GM21360 (cell line): ENCODE data around the gene SOX8.

Experiments used
- ATAC-seq: cut with Tn5 transposase; IDR thresholded peaks from one replicate; pipeline ENCODE4 v1.9.1; 2021; ENCODE audit warnings: mild to moderate bottlenecking, moderate library complexity; ENCODE audit not compliant: unreplicated experiment

Gene SOX8

DNA sequence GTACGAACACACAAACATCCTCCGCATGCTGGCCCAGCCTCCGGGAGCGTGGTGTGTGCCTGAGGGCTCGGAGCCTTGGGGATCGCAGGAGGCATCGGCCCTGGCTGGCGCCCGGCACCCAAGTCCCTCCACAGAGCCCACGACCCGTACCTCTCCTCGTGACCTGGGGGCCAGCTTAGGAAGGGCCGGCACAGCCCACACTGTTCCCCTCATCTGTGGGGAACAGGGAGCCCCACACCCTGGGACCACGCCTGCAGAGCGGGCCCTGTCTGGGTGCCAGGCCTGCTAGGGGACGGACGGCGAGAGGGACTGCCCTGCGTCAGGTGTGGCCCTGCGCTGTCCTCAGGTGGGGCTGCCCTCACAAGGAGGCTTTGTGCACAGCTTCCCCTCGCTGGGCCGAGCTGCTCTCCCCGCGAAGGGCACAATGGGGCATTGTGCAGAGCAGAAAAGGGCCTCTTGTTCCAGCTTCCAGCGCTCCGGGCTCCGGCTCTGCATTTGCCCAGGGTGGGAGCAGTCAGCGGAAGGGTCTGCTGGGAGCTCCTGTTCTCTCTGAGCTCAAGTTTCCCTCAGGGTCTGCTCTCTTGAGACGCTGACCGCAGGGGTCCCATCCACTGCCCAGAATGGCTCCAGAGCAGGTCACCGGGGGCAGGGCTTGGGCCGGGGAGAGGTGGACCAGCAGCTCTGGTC lies 9.1 kb upstream of the SOX8 start:
- no peak for ATAC-seq

DNA sequence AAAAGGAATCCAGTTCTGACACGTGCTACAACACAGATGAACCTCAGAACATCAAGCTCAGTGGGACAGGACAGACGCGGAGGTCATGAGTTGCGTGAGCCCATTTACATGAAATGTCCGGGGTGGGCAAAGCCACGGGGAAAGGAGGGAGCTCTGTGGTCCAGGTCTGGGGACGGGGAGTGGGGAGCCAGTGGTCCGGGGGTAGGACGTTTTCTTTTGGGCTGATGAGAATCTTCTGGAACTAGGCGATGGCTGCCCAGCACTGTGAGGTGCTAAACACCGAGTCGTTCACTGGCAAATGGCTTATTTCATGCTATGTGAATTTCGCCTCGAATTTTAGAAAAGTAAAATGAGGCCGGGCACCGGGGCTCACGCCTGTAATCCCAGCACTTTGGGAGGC lies 8.2 kb upstream of the SOX8 start:
- ATAC-seq, result no peak

DNA sequence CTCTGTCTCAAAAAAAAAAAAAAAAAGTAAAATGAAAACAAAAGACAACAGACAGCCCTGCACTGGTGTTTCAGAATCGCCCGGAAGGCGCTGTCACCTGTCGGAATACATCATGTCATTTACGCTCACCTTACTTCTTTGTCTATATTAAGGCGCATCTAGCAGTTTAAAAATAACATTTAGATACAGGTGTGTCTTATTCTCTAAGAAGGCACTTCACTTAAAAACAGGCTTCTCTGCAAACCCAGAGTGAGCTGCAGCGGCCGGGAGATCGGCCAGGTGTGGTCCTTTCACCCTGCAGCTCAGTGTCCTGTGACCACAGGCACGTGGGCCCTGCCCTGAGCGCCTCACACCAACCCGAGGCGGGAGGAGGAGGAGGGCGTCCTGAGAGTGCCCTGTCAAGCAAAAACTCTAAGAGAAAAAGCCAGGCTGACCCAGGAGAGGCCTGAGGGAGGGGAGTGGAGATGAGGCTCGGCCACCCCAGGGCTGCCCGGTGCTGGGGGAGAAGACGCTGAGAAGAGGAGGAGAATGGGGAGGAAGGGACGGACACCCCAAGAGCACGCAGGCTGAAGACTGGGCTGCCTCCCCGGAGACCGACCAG lies 7.5 kb upstream of the SOX8 start:
- ATAC-seq, result no peak

DNA sequence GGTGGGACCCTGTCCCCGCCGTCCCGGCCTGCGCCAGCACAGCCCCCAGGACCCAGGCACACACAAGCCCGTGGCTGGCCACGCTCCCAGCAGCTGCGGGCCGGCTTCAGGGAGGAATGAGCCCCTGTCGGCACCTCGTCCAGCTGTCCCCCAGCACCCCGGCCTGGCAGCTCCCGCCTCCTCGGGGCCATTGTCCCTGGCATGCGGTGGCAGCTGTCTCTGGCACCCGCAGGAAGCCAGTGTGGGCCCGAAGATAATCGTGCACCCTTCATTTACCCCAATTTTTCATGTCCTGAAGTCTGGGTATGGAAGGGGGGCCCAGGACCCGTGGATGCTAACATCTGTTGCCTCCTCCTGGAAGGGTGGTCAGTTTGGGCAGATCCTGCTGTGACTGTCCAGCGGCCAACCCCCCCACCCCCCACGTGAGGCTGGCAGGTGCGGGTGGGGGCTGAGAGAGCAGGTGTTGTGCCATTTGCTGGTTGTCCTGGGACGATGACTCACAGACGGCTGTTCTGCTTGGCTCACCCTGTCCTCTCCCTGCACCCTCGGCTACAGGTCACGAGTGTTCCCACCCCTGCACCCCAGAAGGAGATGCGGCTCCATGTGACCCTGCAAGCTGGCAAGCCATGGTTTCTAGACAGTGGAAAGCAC lies 6.8 kb upstream of the SOX8 start:
- no peak for ATAC-seq

DNA sequence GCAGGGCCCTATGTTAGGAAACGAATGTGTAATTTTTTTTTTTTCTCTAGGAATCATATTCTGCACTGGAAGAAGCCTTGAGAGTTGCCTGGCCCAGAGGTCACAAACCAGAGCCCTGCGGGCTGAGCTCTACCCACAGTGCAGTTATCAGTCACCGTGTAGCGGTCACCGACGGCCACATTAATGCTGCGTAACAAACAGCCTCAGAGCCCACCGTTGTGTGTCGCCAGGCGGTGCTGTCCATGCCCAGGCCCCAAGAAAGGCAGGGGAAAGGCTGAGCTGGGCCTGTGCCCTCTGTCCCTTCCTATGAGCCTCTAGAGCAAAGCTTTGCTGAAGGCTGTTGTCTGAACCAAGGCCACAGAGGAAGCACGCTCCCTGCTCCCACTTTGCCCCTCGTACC lies 6.3 kb upstream of the SOX8 start:
- no peak for ATAC-seq

DNA sequence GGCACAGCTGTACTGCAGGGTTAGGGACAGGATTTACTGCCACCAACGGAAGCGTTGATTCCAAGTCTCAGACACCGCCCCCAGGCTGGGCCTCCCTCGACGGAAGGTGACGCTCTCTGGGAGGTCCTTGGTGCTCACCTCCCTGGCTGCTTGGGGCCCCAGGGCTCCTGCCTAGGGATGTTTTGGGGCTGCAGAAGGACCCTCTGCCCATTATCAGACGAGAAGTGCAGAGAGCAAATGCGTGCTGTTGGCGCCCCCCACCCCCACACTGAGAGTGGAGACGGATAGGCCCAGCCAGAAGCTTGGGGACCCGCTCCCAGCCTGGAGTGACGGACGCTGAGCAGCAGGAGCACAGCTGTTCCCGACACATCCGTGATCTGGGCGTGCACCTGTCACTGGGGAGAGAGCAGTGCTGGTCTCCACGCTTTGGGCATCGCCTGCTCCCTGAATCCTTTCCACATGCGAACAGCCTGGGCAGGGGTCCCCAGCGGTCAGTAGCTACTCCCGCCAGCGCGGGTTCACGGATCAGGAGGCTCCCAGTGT lies 5.1 kb upstream of the SOX8 start:
- no peak for ATAC-seq

DNA sequence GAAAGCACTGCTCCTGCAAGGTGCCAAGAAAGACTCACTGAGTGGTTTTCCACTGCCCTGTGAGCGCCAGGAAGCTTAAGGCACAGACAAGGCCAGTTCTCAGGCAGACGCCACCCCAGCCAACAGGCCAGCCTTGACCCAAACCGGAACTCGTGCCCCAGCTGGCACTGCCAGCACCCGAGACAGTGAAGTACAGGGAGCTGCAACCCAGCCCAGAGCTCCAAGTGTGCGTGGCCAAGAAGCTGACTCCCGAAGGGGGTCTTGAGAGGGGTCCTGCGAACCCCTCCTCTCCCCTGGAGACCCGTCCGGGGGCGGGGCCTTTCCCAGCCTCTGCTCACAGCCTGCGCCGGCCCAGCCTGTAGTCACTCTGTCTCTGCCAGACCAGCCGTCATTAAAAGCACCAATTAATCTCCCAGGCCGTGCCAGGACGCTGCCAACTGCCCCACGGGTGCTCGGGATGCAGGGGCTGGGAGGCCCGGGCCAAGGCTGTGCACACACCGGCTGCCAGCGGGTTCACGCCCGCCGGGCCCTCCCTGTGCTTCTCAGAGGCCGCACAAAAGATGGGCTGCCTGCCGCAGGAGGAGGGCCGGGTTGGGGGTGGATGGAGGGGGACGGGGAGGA lies 4.4 kb upstream of the SOX8 start:
- no peak for ATAC-seq

DNA sequence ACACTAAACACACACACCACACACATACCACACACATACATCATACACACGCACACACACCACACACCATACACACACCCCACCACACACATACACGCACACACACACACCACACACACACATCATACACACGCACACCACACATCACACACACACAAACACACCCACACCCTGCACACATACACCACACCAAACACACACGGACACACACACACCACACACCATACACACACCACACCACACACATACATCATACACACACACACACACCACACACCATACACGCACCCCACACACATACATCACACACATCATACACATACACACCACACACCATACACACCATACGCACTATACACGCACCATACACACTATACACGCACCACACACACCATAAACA lies 3.7 kb upstream of the SOX8 start:
- ATAC-seq, result no peak

DNA sequence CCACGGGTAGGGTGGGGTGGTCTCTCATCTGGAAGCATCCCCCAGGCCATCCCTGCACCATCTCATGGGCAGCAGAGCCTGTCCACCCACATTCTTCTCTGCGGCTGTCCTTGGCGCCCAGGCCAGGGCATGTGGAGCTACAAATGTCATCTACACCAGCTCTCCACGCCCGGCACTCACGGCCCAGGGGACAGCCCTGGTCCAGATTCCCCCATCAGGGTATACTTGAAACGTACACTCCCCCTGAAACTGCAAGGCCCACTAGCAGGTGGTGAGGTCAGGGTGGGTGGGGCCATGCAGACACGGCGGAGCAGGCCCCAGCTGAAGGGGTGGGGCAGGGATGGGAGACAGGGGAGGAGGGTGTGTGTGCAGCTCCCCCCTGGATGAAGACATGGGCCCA lies 3.2 kb upstream of the SOX8 start:
- no peak for ATAC-seq

DNA sequence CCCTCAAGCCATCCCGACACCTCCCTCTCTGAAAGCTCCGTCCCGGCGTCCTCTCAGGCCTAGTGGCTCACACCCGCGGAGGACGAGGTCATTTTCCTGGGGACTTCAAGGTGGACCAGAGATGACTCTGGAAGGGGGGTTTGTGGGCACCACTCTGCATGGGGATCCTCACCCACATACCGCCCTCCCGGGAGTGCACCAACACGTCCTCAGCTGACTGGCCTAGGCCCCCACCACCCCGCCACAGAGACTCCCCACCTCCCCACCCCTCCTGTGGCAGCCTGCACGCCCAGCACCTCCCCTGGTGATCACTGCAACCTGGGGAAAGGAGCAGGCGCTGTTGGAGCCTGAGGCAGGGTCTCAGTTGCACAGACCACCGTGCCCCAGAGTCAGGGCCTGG lies 2.4 kb upstream of the SOX8 start:
- no peak for ATAC-seq

DNA sequence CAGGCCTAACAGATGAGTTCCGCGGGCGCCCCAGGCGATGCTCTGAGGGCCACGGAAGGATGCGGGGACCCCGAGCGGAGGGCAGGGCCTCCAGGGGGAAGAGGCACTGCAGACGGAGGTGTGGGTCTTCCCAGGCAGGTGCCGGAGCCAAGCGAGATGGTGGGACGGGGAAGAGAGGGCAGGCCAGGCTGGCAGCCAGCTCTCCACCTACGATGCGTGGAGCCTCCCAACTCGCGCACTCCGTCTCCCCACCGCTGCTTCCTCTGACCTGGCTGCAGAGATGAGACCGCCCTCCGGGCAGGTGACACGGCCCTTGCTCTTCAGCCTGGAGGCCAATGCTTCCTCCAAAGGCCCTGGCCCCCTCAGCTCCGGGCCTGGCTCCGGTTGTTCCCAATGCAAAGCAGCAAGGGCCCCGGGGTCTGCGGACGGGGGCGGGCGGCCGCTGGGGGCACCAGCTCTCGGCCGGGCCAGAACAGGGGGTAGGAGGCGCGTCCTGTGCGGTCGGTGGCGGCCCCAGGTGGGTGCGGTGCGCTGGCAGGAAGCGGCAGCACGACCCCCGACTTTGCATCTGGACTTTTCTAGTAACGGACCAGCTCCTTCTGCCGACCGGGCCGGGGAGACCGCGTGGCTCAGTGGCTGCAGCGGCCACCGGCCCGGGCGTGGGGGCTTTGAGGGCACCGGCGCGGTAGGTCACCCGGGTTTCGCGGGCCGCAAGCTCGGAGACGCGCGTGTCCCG lies 1.5 kb upstream of the SOX8 start:
- no peak for ATAC-seq

DNA sequence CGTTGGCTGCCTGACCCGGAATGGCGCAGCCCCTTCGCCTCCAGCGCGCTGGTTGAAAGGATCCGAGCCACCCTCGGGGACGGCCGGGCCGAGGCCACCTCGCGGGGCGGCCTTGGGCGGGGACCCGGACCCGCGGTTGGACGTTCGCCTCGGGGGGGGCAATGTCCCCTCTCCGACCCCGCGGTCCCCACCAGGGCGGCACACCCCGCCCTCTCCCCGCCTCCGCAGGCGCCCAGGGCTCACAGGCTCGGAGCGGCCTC lies 1.0 kb upstream of the SOX8 start:
- no peak for ATAC-seq

DNA sequence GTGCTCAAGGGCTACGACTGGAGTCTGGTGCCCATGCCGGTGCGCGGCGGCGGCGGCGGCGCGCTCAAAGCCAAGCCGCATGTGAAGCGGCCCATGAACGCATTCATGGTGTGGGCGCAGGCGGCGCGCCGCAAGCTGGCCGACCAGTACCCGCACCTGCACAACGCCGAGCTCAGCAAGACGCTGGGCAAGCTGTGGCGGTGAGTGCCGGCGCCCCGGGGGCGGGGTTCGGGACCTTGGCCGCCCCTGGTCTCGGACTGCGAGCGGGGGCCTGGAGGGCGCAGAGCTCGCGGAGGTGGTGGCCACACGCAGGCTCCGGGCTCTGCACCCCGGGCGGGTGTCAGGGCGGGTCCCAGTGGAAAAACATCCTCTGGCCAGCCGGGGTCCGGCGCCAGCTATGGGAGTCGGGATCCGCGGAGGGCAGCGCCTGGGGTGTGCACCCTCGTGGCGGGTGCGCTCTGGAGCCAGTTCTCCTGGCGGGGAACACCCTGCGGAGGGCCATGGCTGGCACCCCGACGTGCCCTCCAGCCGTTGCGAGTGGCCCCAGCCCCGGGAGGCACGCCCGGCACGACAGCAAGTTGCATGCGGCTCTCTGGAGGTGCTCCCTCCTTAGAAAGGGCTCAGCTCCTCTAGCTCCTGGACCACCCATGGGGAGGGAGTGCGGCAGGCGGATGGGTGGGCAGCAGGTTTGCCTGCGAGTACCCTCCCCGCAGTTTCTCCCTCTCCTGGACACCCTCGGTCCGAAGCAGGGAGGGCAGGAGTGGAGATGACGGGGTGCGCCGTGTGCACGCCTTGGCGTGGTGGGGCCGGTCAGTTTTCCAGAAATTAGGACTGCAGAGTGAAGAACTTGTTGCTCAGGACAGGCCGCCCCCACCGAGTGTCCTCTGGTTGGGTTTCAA lies 824 bp downstream of the SOX8 start:
- no peak for ATAC-seq

DNA sequence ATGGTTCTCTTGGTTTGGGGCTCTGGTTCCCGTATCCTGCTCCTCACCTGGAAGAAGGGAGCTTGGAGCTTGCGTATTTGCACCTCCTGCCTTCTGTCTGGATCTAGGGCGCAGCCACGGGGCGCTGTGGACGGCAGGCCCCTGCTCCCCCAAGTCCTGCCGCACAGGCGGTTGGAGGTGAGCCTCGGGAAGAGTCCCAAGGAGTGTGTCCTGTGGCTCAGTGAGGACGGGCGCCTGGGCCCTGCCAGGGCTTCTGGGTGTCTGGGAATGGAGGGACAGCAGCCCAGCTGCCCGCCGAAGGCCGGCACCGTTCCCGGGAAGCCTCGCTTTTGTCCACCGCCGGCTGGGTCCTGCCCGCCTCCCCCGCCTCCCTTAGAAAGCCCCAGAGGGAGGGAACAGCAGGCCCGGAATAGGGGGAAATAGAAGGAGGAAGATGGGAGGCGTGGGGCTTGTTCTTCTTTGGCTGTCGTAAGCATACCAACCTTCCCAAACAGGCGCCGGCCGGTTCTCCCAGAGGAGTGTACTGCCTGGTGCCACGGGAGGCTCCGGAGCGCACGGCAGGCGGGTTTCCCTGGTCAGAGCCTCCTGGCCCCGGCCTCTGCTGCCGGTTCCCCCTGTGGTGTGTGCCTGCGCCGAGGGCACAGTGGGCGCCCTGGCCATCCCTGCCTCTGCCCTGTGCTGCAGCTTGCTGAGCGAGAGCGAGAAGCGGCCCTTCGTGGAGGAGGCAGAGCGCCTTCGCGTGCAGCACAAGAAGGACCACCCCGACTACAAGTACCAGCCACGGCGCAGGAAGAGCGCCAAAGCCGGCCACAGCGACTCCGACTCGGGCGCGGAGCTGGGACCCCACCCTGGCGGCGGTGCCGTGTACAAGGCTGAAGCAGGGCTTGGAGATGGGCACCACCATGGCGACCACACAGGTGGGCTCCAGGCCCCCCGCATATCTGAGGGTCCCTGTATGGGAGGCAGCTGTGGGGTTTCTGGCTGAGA lies 1.8 kb downstream of the SOX8 start:
- no peak for ATAC-seq

DNA sequence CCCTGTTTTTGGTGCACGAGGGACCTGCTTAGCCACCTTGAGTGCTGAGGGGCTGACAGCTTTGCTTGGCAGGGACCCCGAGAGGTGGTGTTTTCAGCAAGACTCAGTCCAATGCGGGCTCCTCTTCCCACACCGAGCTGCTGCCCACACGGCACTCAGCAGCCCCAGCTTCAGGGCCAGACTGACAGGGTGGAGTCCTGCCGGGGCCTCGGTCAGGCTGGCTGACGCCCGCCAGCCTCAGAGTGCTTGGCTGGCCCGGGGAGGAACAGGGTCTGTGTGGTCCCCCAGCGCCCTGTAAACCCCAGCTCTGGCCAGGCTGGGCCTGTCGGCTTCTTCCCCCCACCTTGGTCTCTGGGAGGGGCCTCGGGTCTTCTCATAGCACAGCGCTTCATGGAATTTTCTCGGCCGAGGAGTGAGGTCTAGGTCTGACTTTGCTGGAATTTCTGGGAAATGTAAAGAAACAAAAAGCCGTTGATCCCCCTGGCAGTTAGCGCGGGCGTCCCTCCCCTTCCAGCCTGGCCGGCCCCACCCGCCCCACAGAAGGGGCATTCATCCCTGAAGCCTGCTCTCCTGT lies 2.6 kb downstream of the SOX8 start:
- ATAC-seq, result no peak

DNA sequence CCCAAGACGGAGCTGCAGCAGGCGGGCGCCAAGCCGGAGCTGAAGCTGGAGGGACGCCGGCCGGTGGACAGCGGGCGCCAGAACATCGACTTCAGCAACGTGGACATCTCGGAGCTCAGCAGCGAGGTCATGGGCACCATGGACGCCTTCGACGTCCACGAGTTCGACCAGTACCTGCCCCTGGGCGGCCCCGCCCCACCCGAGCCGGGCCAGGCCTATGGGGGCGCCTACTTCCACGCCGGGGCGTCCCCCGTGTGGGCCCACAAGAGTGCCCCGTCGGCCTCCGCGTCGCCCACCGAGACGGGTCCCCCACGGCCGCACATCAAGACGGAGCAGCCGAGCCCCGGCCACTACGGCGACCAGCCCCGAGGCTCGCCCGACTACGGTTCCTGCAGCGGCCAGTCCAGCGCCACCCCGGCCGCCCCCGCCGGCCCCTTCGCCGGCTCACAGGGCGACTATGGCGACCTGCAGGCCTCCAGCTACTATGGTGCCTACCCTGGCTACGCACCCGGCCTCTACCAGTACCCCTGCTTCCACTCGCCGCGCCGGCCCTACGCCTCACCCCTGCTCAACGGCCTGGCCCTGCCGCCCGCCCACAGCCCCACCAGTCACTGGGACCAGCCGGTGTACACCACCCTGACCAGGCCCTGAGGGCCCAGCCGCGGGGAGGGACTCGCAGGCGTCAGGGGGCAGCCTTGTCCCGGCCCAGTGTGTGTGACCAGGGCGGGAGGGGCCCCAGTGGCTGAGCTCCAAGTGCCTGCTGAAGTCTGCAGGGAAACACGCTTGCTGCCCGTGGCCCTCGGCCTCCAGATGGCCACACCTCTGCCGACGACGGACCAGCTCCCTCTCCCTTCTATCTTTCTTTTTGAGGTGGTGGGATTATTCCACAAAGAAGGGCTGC lies 3.4 kb downstream of the SOX8 start:
- no peak for ATAC-seq

DNA sequence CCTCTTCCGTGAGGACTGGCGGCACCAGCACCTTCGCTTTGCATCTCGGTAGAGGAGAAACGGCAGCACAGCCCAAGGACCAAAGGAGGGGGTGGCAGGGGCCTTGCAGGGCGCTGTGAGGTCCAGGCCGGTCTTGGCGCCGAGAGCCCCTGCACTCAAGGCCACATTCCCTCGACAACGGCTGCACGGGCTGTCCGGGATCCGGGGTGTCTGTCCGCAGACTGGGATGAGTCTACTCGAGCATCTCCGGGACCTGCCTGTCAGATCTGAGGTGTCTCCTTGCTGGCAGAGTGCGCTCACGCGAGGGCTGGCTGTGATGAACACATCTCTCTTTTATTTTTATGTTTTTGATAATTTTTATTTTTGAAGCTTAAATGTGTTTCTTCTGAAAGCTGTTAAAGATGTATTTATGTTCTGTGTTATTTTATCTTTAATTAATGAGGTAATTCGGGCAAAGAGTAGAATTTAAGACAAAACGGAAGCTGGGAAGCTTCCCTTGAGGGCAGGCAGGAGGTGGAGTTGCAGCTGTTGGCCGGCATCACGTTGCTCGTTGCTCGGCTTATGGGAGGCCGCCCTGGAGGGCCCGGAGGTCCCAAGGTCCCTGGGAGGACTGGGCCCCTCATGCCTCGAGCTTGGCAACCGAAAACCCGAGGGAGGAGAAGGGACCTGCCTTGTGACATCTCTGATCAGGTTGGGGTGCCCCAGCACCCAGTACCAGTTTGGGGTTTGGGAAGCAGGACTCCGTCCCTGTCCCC lies 4.3 kb downstream of the SOX8 start:
- no peak for ATAC-seq
